Measurements from ENCODE around the gene TMEM117. TPM values are rescaled to one million over a fixed set of nuclear protein-coding genes. Genes with fewer than 3 reads are reported as not detected.

TMEM117 gene
- total RNA-seq, 1 donor from 2014 or later, result 13.1 TPM

DNA sequence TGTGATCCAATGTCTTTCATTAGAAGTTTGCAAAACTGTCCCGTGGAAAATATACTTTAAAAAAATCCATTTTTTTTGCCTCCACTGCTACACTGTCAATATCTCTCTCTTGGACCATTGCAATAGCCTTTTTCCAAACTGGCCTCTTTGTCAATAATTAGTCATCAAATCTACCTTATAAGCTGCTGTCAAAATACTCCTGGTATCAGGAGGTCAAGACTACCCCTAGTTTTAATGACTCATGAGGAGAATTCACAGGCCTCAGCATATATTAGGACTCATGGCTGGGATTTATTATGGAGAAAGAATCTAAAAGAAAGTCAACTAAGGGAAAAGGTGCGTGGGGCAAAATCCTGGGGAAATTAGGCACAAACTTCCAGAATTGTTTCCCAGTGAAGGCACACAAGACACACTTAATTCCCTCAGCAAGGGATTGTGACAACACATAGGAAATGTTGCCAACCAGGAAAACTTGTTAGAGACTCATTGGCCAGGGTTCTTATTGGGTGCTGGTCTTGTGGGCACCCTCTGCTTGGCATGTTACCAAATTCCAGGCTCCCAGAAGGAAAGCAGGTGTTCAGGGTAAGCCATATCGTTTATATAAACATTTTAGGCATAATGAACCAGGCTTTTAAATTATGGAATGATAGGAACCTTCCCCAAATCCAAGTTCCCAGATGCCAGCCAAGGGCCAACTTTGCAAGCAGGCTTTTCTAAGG lies 56.1 kb downstream of the TMEM117 start:
- H3K36me3 Mint-ChIP-seq (ENCODE audit: low read depth, unreplicated experiment), result no peaks in the 10 kb centered on the region
- no peaks in the 10 kb centered on the region for H3K79me2 ChIP-seq (ENCODE audit: insufficient read depth, low read length)
- H3K27me3 ChIP-seq (ENCODE audit: insufficient read depth, low read length), result no peaks in the 10 kb centered on the region
- H3K4me3 ChIP-seq (ENCODE audit: insufficient read depth, low read depth, low read length), result no peak overlapping the region
- H3K27ac Mint-ChIP-seq (ENCODE audit: unreplicated experiment), result no peak overlapping the region
- peaks cover 2% of the 10 kb centered on the region for H3K4me1 Mint-ChIP-seq (ENCODE audit: low read depth, unreplicated experiment)
- H3K36me3 ChIP-seq (ENCODE audit: insufficient read depth, low read length), result no peaks in the 10 kb centered on the region
- no peaks in the 10 kb centered on the region for H3K9me3 ChIP-seq (ENCODE audit: insufficient read depth, low read depth, low read length)
- H3K4me3 Mint-ChIP-seq (ENCODE audit: unreplicated experiment), result no peak overlapping the region
- no peaks in the 10 kb centered on the region for H3K27me3 Mint-ChIP-seq (ENCODE audit: low read depth, unreplicated experiment)
- H3K4me1 ChIP-seq (ENCODE audit: insufficient read depth, low read length), result no peaks in the 10 kb centered on the region
- H3K9ac ChIP-seq (ENCODE audit: low read length), result no peak overlapping the region
- H3K4me2 ChIP-seq (ENCODE audit: low read length), result no peak overlapping the region
- H3K9me3 Mint-ChIP-seq (ENCODE audit: unreplicated experiment), result no peaks in the 10 kb centered on the region
- no peak for FAIRE-seq
- no peak for DNase-seq (ENCODE audit: low read depth)
- H2AFZ ChIP-seq (ENCODE audit: low read depth, low read length), result no peak overlapping the region
- H4K20me1 ChIP-seq (ENCODE audit: insufficient read depth, low read length), result no peaks in the 10 kb centered on the region
- TF ChIP-seq, protein P1, sequence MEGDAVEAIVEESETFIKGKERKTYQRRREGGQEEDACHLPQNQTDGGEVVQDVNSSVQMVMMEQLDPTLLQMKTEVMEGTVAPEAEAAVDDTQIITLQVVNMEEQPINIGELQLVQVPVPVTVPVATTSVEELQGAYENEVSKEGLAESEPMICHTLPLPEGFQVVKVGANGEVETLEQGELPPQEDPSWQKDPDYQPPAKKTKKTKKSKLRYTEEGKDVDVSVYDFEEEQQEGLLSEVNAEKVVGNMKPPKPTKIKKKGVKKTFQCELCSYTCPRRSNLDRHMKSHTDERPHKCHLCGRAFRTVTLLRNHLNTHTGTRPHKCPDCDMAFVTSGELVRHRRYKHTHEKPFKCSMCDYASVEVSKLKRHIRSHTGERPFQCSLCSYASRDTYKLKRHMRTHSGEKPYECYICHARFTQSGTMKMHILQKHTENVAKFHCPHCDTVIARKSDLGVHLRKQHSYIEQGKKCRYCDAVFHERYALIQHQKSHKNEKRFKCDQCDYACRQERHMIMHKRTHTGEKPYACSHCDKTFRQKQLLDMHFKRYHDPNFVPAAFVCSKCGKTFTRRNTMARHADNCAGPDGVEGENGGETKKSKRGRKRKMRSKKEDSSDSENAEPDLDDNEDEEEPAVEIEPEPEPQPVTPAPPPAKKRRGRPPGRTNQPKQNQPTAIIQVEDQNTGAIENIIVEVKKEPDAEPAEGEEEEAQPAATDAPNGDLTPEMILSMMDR (IDR thresholded peaks at IDR 0.05; ENCODE audit: insufficient read depth, low read depth, low read length), result no peak
- no peak for TF ChIP-seq EZH2 (IDR thresholded peaks at IDR 0.05; ENCODE audit: insufficient read depth, low read length)
- H3K27ac ChIP-seq (ENCODE audit: low read depth, low read length), result no peak overlapping the region

DNA sequence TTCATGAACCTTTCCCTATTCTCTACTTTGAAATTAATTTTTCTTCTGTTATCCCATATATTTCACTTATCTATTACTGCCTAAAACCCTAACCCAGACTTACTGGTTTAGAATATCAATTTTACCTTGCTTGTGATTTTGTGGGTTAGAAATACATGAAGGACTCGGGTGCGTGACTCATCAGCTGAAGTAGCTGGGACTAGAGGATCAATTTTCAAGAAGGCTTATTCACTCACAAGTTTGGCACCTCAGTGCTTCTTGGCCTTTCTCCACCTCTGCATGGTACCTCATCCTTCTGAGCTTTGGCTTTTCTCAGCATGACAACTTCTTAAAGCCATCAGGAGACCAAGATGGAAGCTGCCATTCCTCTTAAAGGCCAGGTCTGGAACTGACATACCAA lies 57.8 kb downstream of the TMEM117 start:
- H3K9me3 ChIP-seq (ENCODE audit: insufficient read depth, low read depth, low read length), result no peaks in the 10 kb centered on the region
- no peak overlapping the region for H3K27ac ChIP-seq (ENCODE audit: low read depth, low read length)
- Mint-ChIP-seq H3K27ac (ENCODE audit: unreplicated experiment) (no peak overlapping the region), H3K27me3 (ENCODE audit: low read depth, unreplicated experiment) (no peaks in the 10 kb centered on the region), H3K4me1 (ENCODE audit: low read depth, unreplicated experiment) (peaks cover 2% of the 10 kb centered on the region), H3K36me3 (ENCODE audit: low read depth, unreplicated experiment) (no peaks in the 10 kb centered on the region), H3K4me3 (ENCODE audit: unreplicated experiment) (no peak overlapping the region), H3K9me3 (ENCODE audit: unreplicated experiment) (no peaks in the 10 kb centered on the region)
- H3K4me1 ChIP-seq (ENCODE audit: insufficient read depth, low read length), result no peaks in the 10 kb centered on the region
- no peaks in the 10 kb centered on the region for H4K20me1 ChIP-seq (ENCODE audit: insufficient read depth, low read length)
- H3K79me2 ChIP-seq (ENCODE audit: insufficient read depth, low read length), result no peaks in the 10 kb centered on the region
- H3K36me3 ChIP-seq (ENCODE audit: insufficient read depth, low read length), result no peaks in the 10 kb centered on the region
- FAIRE-seq (no peak), DNase-seq (ENCODE audit: low read depth) (peak; percentile 74)
- H3K4me2 ChIP-seq (ENCODE audit: low read length), result no peak overlapping the region
- no peak overlapping the region for H3K9ac ChIP-seq (ENCODE audit: low read length)
- no peak for TF ChIP-seq EZH2 (IDR thresholded peaks at IDR 0.05; ENCODE audit: insufficient read depth, low read length)
- H3K27me3 ChIP-seq (ENCODE audit: insufficient read depth, low read length), result no peaks in the 10 kb centered on the region
- no peak overlapping the region for H2AFZ ChIP-seq (ENCODE audit: low read depth, low read length)
- H3K4me3 ChIP-seq (ENCODE audit: insufficient read depth, low read depth, low read length), result no peak overlapping the region

DNA sequence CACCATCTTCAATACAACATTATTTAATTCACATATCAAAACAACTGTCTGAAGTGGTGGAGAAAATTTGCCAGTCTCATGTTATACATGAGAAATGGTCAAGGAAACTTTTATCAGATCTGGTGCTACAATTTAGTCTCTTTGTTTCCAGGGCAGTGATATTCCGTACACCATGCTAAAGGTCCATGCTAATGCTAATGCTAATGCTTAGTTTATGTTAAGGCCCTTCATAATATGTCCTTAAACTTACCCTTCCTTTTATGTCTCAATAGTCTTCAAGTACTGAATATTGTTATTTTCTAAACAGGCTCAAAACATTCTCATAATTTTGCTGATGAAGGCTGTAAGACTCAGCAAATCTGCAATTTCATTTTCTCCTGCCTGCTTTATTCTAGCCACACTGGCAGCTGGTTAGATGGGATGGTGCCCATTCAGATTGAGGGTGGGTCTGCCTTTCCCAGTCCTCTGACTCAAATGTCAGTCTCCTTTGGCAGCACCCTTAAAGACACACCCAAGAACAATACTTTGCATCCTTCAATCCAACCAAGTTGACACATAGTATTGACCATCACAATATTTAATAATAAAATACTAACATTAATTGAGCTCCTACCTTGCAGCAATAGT lies 59.8 kb downstream of the TMEM117 start:
- H3K36me3 Mint-ChIP-seq (ENCODE audit: low read depth, unreplicated experiment), result no peaks in the 10 kb centered on the region
- Histone ChIP-seq H3K27me3 (ENCODE audit: insufficient read depth, low read length) (no peaks in the 10 kb centered on the region), H3K9ac (ENCODE audit: low read length) (no peak overlapping the region), H3K9me3 (ENCODE audit: insufficient read depth, low read depth, low read length) (no peaks in the 10 kb centered on the region), H4K20me1 (ENCODE audit: insufficient read depth, low read length) (no peaks in the 10 kb centered on the region), H3K27ac (ENCODE audit: low read depth, low read length) (no peak overlapping the region), H3K79me2 (ENCODE audit: insufficient read depth, low read length) (no peaks in the 10 kb centered on the region), H3K36me3 (ENCODE audit: insufficient read depth, low read length) (no peaks in the 10 kb centered on the region), H3K4me2 (ENCODE audit: low read length) (no peak overlapping the region), H3K4me3 (ENCODE audit: insufficient read depth, low read depth, low read length) (no peak overlapping the region), H3K4me1 (ENCODE audit: insufficient read depth, low read length) (no peaks in the 10 kb centered on the region), H2AFZ (ENCODE audit: low read depth, low read length) (no peak overlapping the region)
- H3K27ac Mint-ChIP-seq (ENCODE audit: unreplicated experiment), result no peak overlapping the region
- H3K4me3 Mint-ChIP-seq (ENCODE audit: unreplicated experiment), result no peak overlapping the region
- no peaks in the 10 kb centered on the region for H3K27me3 Mint-ChIP-seq (ENCODE audit: low read depth, unreplicated experiment)
- peaks cover 2% of the 10 kb centered on the region for H3K4me1 Mint-ChIP-seq (ENCODE audit: low read depth, unreplicated experiment)
- TF ChIP-seq, protein P1 (IDR thresholded peaks at IDR 0.05; ENCODE audit: insufficient read depth, low read depth, low read length), result no peak
- TF ChIP-seq EZH2 (IDR thresholded peaks at IDR 0.05; ENCODE audit: insufficient read depth, low read length), result no peak
- FAIRE-seq (no peak), DNase-seq (ENCODE audit: low read depth) (no peak)
- no peaks in the 10 kb centered on the region for H3K9me3 Mint-ChIP-seq (ENCODE audit: unreplicated experiment)
